PC-3 (cell line): ENCODE results near the gene ZFP92.

Source experiments
- CTCF ChIP-seq: fragments of 300-600 bp; sonication (generic); conservative IDR thresholded peaks from 2 replicates; pipeline ENCODE4 v1.5.1; 2017; ENCODE audit warnings: antibody characterized with exemption, low read depth, mild to moderate bottlenecking, low read length
- EZH2 ChIP-seq: fragments of 300-600 bp; sonication (generic); IDR thresholded peaks from one replicate; pipeline ENCODE4 v1.6.1; 2017; ENCODE audit warnings: antibody characterized with exemption, mild to moderate bottlenecking, low read length; ENCODE audit not compliant: unreplicated experiment
- EZH2phosphoT487 ChIP-seq: fragments of 300-600 bp; sonication (generic); IDR thresholded peaks from 2 replicates; pipeline ENCODE4 v1.6.1; 2018; ENCODE audit warnings: mild to moderate bottlenecking, antibody characterized with exemption, low read length, borderline replicate concordance

GRCh38 chrX:153398275-153398960 is 12.9 kb upstream of the ZFP92 start:
- TF ChIP-seq CTCF (no peak), EZH2 (no peak), EZH2phosphoT487 (no peak)
